ENCODE results near the gene TROAP. TPM values are rescaled to one million over a fixed set of nuclear protein-coding genes. Genes with fewer than 3 reads are reported as not detected.

The TROAP gene
- total RNA-seq (1.0 TPM), polyA plus RNA-seq (ENCODE audit: insufficient read depth, low read depth, low replicate concordance) (1.5 TPM)
- long read RNA-seq, donor 1 = 0 reads
- long read RNA-seq, donor 2, partial matches to known transcripts = 0 of 1 reads
- long read RNA-seq, donor 2, other reads (novel, unspliced or antisense) = 0 of 1 reads
- long read RNA-seq, donor 3 = 0 reads
- long read RNA-seq, donor 4, partial matches to known transcripts = 0 of 2 reads
- long read RNA-seq, donor 4, other reads (novel, unspliced or antisense) = 0 of 2 reads
- long read RNA-seq, donor 5 = 0 reads
- long read RNA-seq, donor 6, partial matches to known transcripts = 0 of 5 reads
- long read RNA-seq, donor 6, other reads (novel, unspliced or antisense) = 0 of 5 reads
- long read RNA-seq, donor 7 = 0 reads
- long read RNA-seq, donor 8, partial matches to known transcripts = 5 of 5 reads
- long read RNA-seq, donor 8, other reads (novel, unspliced or antisense) = 0 of 5 reads
- long read RNA-seq, donor 9, partial matches to known transcripts = 0 of 1 reads
- long read RNA-seq, donor 9, other reads (novel, unspliced or antisense) = 0 of 1 reads
- long read RNA-seq, donor 10, partial matches to known transcripts = 0 of 2 reads
- long read RNA-seq, donor 10, other reads (novel, unspliced or antisense) = 0 of 2 reads

- peak; percentile 98 to 100 (median 99) for DNase-seq
- intact Hi-C loops (cut with DNase I) = no loop called here
- H3K36me3 ChIP-seq (ENCODE audit: control insufficient read depth in 2 of 3, insufficient read depth in 3 of 3, low read length in 3 of 3) = no peaks in the 10 kb centered on the region
- H3K27me3 ChIP-seq (ENCODE audit: control insufficient read depth, insufficient read depth, low read length) = no peaks in the 10 kb centered on the region
- FAIRE-seq = peak; percentile 98
- H3K9ac ChIP-seq (ENCODE audit: low read length in 3 of 3) = peak within 1 kb of the TSS; percentile 16 to 77 (median 71)
- no peaks in the 10 kb centered on the region for H3K9me3 ChIP-seq (ENCODE audit: control insufficient read depth in 2 of 3, insufficient read depth in 1 of 3, low read length in 3 of 3)
- no peak within 1 kb of the TSS for H3K27ac ChIP-seq (ENCODE audit: low read depth in 2 of 2, low read length in 2 of 2)
- peaks cover 0 to 9% (median 0%) of the 10 kb centered on the region in 3 donors for H3K4me1 ChIP-seq (ENCODE audit: control insufficient read depth in 2 of 3, insufficient read depth in 2 of 3, low read depth in 1 of 3, low read length in 3 of 3)
- H3K4me3 ChIP-seq (ENCODE audit: low read length in 3 of 3) = peak within 1 kb of the TSS; percentile 76 to 81 (median 79)
- no peak for TF ChIP-seq CTCF (IDR thresholded peaks at IDR 0.05; ENCODE audit: borderline replicate concordance, extremely low read depth, insufficient read depth)
These were observed at the start of gene TROAP for GRCh38 chr12:49322708-49323523. TSS of gene TROAP (plus strand) at chr12:49323255. CDS start at chr12:49323609, 354 bp downstream.

- no peak for FAIRE-seq
- H3K36me3 ChIP-seq (ENCODE audit: control insufficient read depth in 2 of 3, insufficient read depth in 3 of 3, low read length in 3 of 3) = peaks cover 3 to 30% (median 11%) of the 10 kb centered on the region in 3 donors
- no peak overlapping the region for H3K27ac ChIP-seq (ENCODE audit: low read depth in 2 of 2, low read length in 2 of 2)
- H3K4me1 ChIP-seq (ENCODE audit: control insufficient read depth in 2 of 3, insufficient read depth in 2 of 3, low read depth in 1 of 3, low read length in 3 of 3) = peaks cover 0 to 7% (median under 1%) of the 10 kb centered on the region in 3 donors
- H3K9ac ChIP-seq (ENCODE audit: low read length in 3 of 3) = no peak overlapping the region
- no peaks in the 10 kb centered on the region for H3K27me3 ChIP-seq (ENCODE audit: control insufficient read depth, insufficient read depth, low read length)
- TF ChIP-seq CTCF (IDR thresholded peaks at IDR 0.05; ENCODE audit: borderline replicate concordance, extremely low read depth, insufficient read depth) = no peak
- no peak overlapping the region for H3K4me3 ChIP-seq (ENCODE audit: low read length in 3 of 3)
- intact Hi-C loops (cut with DNase I) = no loop called here
- no peaks in the 10 kb centered on the region for H3K9me3 ChIP-seq (ENCODE audit: control insufficient read depth in 2 of 3, insufficient read depth in 1 of 3, low read length in 3 of 3)
- peak in 1 of 5 donors; percentile 18 for DNase-seq
These were observed 49.2 kb upstream of the TROAP start for GRCh38 chr12:49273726-49274395.

DNA sequence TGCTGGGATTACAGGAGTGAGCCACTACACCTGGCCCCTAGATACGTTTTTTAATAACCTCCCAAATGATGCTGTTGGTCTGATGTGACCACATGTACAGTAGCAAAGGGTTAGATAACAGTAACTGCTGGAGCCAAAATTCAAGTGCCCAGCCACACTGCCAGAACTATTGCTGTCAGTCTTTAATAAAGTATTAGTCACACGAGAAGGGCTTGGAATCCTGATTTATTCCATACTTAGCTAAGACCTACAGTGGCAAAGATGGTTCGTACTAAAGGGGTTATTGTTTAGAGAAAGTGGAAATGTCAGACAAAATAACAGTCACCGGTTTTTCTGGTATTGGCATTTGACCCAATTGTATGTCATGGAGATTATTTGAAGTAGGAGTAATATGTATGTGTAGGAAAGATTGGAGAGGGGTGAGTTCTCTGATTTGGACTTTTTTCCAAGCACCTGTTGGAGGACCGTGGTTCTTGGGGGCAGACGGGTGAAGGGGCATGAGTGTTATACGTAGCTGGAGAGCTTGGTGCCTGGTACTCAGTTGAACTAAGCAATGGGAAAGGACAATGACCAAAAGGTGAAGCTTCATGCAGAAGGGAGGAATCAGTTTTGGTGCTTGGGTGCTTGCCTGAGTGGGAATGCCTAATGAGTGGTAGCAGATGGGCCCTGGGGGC, 48.5 kb upstream of the TROAP start:
- peaks cover 0 to 10% (median 0%) of the 10 kb centered on the region in 3 donors for H3K4me1 ChIP-seq (ENCODE audit: control insufficient read depth in 2 of 3, insufficient read depth in 2 of 3, low read depth in 1 of 3, low read length in 3 of 3)
- no peak overlapping the region for H3K4me3 ChIP-seq (ENCODE audit: low read length in 3 of 3)
- no peak overlapping the region for H3K9ac ChIP-seq (ENCODE audit: low read length in 3 of 3)
- H3K27ac ChIP-seq (ENCODE audit: low read depth in 2 of 2, low read length in 2 of 2) = no peak overlapping the region
- DNase-seq (no peak), FAIRE-seq (no peak)
- TF ChIP-seq CTCF (IDR thresholded peaks at IDR 0.05; ENCODE audit: borderline replicate concordance, extremely low read depth, insufficient read depth) = no peak
- intact Hi-C loops (cut with DNase I) = no loop called here
- no peaks in the 10 kb centered on the region for H3K9me3 ChIP-seq (ENCODE audit: control insufficient read depth in 2 of 3, insufficient read depth in 1 of 3, low read length in 3 of 3)
- no peaks in the 10 kb centered on the region for H3K27me3 ChIP-seq (ENCODE audit: control insufficient read depth, insufficient read depth, low read length)
- H3K36me3 ChIP-seq (ENCODE audit: control insufficient read depth in 2 of 3, insufficient read depth in 3 of 3, low read length in 3 of 3) = peaks cover 3 to 30% (median 10%) of the 10 kb centered on the region in 3 donors

Data from kidney (tissue), 22 donors.